ENCODE measurements around the gene ABCC9.

ABCC9 gene

DNA sequence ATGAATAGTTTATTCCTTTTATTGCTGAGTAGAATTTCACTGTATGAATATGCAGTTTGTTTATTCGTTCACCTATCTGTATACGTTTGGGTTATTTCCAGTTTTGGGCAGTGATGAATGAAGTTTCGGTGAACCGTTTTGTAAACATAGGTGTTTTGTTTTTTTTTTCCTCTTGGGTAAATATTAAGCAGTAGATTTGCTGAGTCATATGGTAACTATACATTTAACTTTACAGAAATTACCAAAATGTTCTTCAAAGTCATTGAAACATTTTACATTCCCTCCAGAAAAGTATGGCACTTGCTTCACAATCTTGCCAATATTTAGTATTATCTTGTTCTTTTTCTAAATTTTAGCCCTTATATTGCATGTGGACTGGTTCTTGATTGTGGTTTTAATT, 3.8 kb upstream of the ABCC9 start:
- no peak for DNase-seq (ENCODE audit: low read depth in 1 of 2, low spot score in 1 of 2)
- TF ChIP-seq, protein P1, sequence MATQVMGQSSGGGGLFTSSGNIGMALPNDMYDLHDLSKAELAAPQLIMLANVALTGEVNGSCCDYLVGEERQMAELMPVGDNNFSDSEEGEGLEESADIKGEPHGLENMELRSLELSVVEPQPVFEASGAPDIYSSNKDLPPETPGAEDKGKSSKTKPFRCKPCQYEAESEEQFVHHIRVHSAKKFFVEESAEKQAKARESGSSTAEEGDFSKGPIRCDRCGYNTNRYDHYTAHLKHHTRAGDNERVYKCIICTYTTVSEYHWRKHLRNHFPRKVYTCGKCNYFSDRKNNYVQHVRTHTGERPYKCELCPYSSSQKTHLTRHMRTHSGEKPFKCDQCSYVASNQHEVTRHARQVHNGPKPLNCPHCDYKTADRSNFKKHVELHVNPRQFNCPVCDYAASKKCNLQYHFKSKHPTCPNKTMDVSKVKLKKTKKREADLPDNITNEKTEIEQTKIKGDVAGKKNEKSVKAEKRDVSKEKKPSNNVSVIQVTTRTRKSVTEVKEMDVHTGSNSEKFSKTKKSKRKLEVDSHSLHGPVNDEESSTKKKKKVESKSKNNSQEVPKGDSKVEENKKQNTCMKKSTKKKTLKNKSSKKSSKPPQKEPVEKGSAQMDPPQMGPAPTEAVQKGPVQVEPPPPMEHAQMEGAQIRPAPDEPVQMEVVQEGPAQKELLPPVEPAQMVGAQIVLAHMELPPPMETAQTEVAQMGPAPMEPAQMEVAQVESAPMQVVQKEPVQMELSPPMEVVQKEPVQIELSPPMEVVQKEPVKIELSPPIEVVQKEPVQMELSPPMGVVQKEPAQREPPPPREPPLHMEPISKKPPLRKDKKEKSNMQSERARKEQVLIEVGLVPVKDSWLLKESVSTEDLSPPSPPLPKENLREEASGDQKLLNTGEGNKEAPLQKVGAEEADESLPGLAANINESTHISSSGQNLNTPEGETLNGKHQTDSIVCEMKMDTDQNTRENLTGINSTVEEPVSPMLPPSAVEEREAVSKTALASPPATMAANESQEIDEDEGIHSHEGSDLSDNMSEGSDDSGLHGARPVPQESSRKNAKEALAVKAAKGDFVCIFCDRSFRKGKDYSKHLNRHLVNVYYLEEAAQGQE (IDR thresholded peaks at IDR 0.05; ENCODE audit: insufficient replicate concordance, low read depth) = no peak
- TF ChIP-seq POLR2AphosphoS5 (IDR thresholded peaks at IDR 0.05; ENCODE audit: low read depth) = no peak
- TF ChIP-seq GABPA (IDR thresholded peaks at IDR 0.05; ENCODE audit: low read depth) = no peak
- TF ChIP-seq, protein P2, sequence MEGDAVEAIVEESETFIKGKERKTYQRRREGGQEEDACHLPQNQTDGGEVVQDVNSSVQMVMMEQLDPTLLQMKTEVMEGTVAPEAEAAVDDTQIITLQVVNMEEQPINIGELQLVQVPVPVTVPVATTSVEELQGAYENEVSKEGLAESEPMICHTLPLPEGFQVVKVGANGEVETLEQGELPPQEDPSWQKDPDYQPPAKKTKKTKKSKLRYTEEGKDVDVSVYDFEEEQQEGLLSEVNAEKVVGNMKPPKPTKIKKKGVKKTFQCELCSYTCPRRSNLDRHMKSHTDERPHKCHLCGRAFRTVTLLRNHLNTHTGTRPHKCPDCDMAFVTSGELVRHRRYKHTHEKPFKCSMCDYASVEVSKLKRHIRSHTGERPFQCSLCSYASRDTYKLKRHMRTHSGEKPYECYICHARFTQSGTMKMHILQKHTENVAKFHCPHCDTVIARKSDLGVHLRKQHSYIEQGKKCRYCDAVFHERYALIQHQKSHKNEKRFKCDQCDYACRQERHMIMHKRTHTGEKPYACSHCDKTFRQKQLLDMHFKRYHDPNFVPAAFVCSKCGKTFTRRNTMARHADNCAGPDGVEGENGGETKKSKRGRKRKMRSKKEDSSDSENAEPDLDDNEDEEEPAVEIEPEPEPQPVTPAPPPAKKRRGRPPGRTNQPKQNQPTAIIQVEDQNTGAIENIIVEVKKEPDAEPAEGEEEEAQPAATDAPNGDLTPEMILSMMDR (IDR thresholded peaks at IDR 0.05; ENCODE audit: insufficient read depth, low read length) = no peak
- H3K4me3 ChIP-seq (replicated peaks; ENCODE audit: insufficient read depth, low read length) = no peak overlapping the region
- peaks cover 26% of the 10 kb centered on the region for H3K27me3 ChIP-seq (ENCODE audit: insufficient read depth, poor library complexity, severe bottlenecking)
- no peak overlapping the region for H3K27ac ChIP-seq (replicated peaks)

DNA sequence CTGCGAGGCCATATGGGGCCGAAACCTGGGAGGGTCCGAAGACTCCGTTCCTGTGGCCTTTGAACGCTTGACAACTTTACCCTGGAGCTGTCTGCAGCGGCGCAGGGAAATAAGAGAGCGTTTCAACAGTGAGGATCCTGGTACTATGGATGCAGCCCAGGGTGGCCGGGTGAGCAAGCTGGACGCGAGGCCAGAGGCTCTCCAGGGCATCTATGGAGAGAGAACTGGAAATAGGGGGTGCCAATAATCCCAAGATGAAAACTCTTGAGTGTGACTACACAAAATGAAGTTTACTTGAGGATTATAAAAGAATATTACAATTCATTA, 1.1 kb upstream of the ABCC9 start:
- Histone ChIP-seq H3K27me3 (ENCODE audit: insufficient read depth, poor library complexity, severe bottlenecking) (peaks cover 33% of the 10 kb centered on the region), H3K27ac (replicated peaks) (no peak overlapping the region), H3K4me3 (replicated peaks; ENCODE audit: insufficient read depth, low read length) (no peak overlapping the region)
- DNase-seq (ENCODE audit: low read depth in 1 of 2, low spot score in 1 of 2) = no peak
- TF ChIP-seq SPI1 (IDR thresholded peaks at IDR 0.05; ENCODE audit: borderline replicate concordance, low read depth) (no peak), GABPA (IDR thresholded peaks at IDR 0.05; ENCODE audit: low read depth) (no peak), POLR2AphosphoS5 (IDR thresholded peaks at IDR 0.05; ENCODE audit: low read depth) (no peak)
- TF ChIP-seq, protein P2 (IDR thresholded peaks at IDR 0.05; ENCODE audit: insufficient read depth, low read length) = no peak
- TF ChIP-seq, protein P1 (IDR thresholded peaks at IDR 0.05; ENCODE audit: insufficient replicate concordance, low read depth) = no peak

DNA sequence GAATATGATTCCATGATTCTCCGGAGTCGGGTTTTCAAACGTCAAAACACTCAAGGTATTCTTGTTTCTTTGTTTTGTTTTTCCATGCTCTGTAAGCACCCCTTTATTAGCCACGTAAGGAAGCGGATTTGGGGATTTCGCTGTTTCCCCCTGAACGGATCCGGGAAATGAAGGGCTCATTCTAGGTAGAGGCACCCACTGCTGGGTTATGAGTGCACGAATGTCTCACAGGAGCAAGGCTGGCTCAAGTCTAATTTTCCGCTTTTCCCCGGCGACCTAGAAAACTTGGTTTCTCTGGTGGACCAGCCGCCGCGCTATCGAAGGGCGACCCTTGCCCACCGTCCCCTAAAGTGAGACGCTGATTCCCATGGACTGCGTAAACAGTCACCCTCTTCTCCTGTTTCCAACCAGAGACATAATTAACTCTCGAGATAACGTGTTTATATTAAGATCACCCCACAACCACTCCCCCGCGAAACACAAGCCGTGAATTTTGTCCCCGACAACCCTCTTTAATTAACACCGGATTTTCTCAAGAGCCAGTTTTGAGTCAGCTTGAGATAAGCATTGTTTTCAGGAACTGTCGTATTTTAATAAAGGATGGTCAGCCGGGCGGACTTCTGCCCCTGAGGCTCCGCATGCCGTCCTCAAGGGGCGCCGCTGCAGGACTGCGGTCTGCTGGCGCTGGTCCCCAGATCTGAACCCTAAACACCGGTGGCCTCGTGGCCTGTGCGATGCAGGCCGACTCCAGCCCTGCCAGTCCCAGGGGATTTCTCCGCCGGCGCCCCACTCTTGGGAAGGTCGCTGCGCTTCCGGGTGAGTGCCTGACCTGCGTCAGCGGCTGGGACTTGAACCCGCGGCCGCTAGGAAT, 515 bp upstream of the ABCC9 start:
- H3K27ac ChIP-seq (replicated peaks) = no peak overlapping the region
- DNase-seq (ENCODE audit: low read depth in 1 of 2, low spot score in 1 of 2) = no peak
- TF ChIP-seq GABPA (IDR thresholded peaks at IDR 0.05; ENCODE audit: low read depth) (no peak), POLR2AphosphoS5 (IDR thresholded peaks at IDR 0.05; ENCODE audit: low read depth) (no peak), SPI1 (IDR thresholded peaks at IDR 0.05; ENCODE audit: borderline replicate concordance, low read depth) (no peak)
- TF ChIP-seq, protein P1 (IDR thresholded peaks at IDR 0.05; ENCODE audit: insufficient replicate concordance, low read depth) = no peak
- TF ChIP-seq, protein P2 (IDR thresholded peaks at IDR 0.05; ENCODE audit: insufficient read depth, low read length) = no peak
- H3K27me3 ChIP-seq (ENCODE audit: insufficient read depth, poor library complexity, severe bottlenecking) = peaks cover 33% of the 10 kb centered on the region
- H3K4me3 ChIP-seq (replicated peaks; ENCODE audit: insufficient read depth, low read length) = no peak overlapping the region

All from HL-60 (cell line).